Lower lobe of right lung (tissue), 2 donors: ENCODE data around the gene ITGA3. TPM values are rescaled to one million over a fixed set of nuclear protein-coding genes. Genes with fewer than 3 reads are reported as not detected.
A peak's percentile ranks its signal among the peaks of the same experiment; 100 is the strongest.
"Not testable (repeated sequence)": the region's sequence is repeated elsewhere in the genome, so short reads cannot be mapped to it uniquely, and the experiment has no call there.

ENCODE experiments used
- ATAC-seq, 2 donors: fragments of 200-7000 bp; cut with Tn5 transposase; one replicate each; pipeline ENCODE4 v1.9.1; 2020 to 2022; ENCODE audit warnings: mild to moderate bottlenecking in 2 of 2, moderate library complexity in 2 of 2
- DNase-seq: peaks from one replicate; pipeline ENCODE4 v3.0.0-alpha.2; 2020
- H3K27ac ChIP-seq: fragments of 200-600 bp; one replicate; pipeline ENCODE4 v1.8.0; 2022
- H3K27me3 ChIP-seq: fragments of 200-600 bp; one replicate; pipeline ENCODE4 v1.8.0; 2022; ENCODE audit warnings: low read depth
- H3K36me3 ChIP-seq: fragments of 200-600 bp; one replicate; pipeline ENCODE4 v1.8.0; 2022; ENCODE audit warnings: mild to moderate bottlenecking
- H3K4me1 ChIP-seq: fragments of 200-600 bp; one replicate; pipeline ENCODE4 v1.8.0; 2022
- H3K4me3 ChIP-seq: fragments of 200-600 bp; one replicate; pipeline ENCODE4 v1.8.0; 2022; ENCODE audit warnings: mild to moderate bottlenecking
- H3K9me3 ChIP-seq: fragments of 200-600 bp; one replicate; pipeline ENCODE4 v1.8.0; 2022
- CTCF ChIP-seq: fragments of 200-600 bp; IDR thresholded peaks from one replicate; pipeline ENCODE4 v1.8.0; 2022; ENCODE audit warnings: antibody characterized with exemption, mild to moderate bottlenecking
- intact Hi-C: fragments of 100-400 bp; cut with DNase I; formaldehyde crosslinking; loops from one replicate; pipeline ENCODE4 v1.11.0; 2022
- total RNA-seq: library from RNA; stranded (reverse); fragmentation: NEBNext Ultra II Directional; extraction: Animal tissue kit (Norgen Biotek cat#: 25700); gene quantifications from one replicate; pipeline ENCODE4 v1.2.1, GENCODE V29; 2021
- donor health status: DM: no; HTN: yes; CAD: no; lungs with severe emphysema.

Gene ITGA3
- total RNA-seq, 1 donor from 2014 or later, result 162 TPM

DNA sequence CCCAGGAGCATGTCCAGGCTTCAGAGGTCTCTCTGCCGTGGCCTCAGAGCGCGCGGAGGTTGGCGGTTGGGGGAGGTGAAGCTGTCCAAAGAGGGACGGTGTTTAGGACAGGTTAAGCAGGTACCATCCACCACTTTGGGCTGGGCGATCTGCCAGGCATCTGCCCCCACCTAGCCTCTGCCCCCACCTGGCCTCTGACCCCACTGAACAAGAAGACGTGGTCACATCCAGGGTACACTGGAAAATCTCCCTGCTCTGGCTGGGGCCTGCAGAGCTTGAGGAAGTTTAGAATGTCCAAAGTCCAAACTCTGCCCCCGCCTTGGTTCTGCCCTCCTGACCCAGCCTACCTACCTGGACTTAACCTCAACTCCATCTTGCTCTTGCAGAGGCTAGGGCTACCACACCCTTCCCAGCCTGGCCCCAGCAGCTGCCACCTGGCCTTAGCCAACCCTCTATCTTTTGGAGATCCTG, 1.6 kb downstream of the ITGA3 start:
- DNase-seq (no peak), ATAC-seq (no peak)
- Histone ChIP-seq H3K4me1 (peaks cover 84% of the 10 kb centered on the region), H3K9me3 (no peaks in the 10 kb centered on the region), H3K27me3 (no peaks in the 10 kb centered on the region), H3K27ac (peak overlapping the region; percentile 96), H3K36me3 (no peaks in the 10 kb centered on the region), H3K4me3 (peak overlapping the region; percentile 89)
- TF ChIP-seq CTCF, result no peak
- intact Hi-C loops, result no loop called here

DNA sequence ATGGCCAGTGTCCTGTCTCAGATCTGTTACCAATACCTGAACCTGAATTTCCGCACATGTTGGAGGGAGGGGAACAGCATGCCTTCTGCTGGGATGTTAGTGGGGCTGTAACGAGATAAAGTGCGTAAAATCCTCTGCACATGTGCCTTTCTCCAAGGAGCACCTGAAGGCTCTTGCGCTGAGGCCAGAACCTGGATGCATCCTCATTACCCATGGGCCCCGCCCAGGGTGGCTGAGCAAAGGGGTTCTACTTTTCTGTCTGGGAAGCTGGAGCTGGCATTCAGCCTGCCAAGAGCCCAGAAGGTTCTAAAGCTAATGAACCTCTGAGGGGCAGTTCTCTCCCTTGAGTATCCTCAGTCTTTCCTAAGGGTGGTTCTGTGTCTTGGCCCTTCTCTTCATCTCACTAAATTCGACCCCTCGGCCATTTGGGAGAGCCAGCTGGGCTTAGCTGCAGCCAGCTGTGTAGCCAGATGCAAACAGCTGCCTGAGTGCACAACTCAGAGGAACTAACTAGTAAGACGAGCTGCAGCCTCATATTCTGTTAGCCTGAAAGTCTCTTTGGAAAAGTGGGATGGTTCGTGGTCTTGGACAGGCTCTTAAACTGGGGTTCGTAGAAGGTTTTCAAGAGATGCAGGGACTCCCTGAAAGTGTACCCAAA, 2.5 kb downstream of the ITGA3 start:
- no peak for DNase-seq
- H3K36me3 ChIP-seq, result no peaks in the 10 kb centered on the region
- intact Hi-C loops, result no loop called here
- peak overlapping the region; percentile 96 for H3K27ac ChIP-seq
- TF ChIP-seq CTCF, result no peak
- H3K27me3 ChIP-seq, result no peaks in the 10 kb centered on the region
- peak overlapping the region; percentile 89 for H3K4me3 ChIP-seq
- peaks cover 84% of the 10 kb centered on the region for H3K4me1 ChIP-seq
- no peak for ATAC-seq
- no peaks in the 10 kb centered on the region for H3K9me3 ChIP-seq

GRCh38 chr17:50059256-50059655, 3.3 kb downstream of the ITGA3 start:
- H3K27ac ChIP-seq, result peak overlapping the region; percentile 96
- H3K27me3 ChIP-seq, result no peaks in the 10 kb centered on the region
- intact Hi-C loops, result no loop called here
- H3K9me3 ChIP-seq, result no peaks in the 10 kb centered on the region
- H3K36me3 ChIP-seq, result no peaks in the 10 kb centered on the region
- TF ChIP-seq CTCF, result no peak
- no peak for ATAC-seq
- H3K4me3 ChIP-seq, result peak overlapping the region; percentile 89
- H3K4me1 ChIP-seq, result peaks cover 84% of the 10 kb centered on the region
- DNase-seq, result no peak

DNA sequence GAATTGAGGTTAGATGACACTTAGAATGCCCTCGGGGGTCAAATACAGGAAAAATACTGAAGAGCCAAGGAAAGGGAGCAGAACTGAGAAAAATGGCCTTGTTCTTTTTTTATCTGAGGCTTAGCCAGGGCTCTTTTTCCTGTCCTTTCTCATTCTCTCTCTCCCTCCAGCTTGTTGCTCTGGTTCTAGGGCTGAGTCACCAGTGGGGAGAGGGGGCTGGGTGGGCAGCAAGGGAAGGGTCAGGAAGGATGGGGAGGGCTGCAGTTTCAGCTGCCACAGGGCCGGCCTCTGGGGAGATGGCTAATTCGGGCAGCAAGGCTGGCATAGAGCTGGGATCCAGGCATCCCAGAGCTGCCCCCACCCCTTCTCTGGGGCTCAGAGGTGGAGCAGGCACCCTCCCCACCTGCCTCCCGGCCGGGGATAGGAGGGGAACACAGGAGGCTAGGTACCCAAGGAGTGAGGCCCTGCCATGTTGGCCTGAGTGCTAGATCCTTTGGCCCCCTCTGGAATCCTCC, 3.9 kb downstream of the ITGA3 start:
- peak overlapping the region; percentile 89 for H3K4me3 ChIP-seq
- no peaks in the 10 kb centered on the region for H3K9me3 ChIP-seq
- H3K27me3 ChIP-seq, result no peaks in the 10 kb centered on the region
- intact Hi-C loops, result no loop called here
- peak overlapping the region; percentile 96 for H3K27ac ChIP-seq
- ATAC-seq, result no peak
- no peak for TF ChIP-seq CTCF
- no peak for DNase-seq
- peaks cover 84% of the 10 kb centered on the region for H3K4me1 ChIP-seq
- H3K36me3 ChIP-seq, result no peaks in the 10 kb centered on the region

DNA sequence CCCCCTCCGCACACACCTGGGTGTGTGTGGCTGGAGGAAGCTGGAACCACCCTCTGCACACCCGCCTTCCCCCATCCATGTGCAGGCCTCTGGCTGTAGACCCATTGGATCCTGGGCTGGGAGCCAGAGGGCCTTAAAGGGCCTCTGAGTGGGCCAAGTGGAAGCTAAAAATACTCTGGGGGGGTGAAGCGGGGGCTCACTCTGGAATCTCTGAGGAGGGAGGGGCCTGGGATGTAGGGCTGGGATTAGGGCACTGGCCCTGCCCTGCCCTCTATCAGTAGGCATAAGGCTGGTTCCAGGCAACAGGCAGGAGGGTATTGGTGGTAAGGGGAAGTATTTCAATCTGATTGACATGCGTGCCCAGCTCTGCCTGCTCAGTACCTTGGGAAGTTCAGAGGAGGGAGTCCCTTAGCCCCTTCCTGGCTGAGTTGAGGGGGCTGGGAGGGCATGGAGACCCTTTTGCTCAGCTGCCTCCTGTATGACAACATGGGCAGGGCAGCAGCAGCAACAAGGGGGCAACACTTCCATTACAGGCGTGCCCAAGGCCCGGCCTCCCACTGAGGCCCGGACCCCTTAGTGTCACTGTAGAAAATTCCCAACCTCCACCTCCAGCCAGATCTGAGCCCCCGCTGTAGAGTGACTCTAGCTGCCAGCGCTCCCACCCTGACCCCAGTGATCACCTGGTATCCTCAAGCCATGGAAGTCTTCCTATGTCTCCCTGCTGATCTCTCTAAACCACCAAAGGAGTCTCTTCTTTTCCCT, 5.2 kb downstream of the ITGA3 start:
- no peak for TF ChIP-seq CTCF
- H3K27ac ChIP-seq, result peak overlapping the region; percentile 96
- peaks cover 82% of the 10 kb centered on the region for H3K4me1 ChIP-seq
- DNase-seq (peak; percentile 91), ATAC-seq (peak; percentile 74 to 83)
- no peaks in the 10 kb centered on the region for H3K27me3 ChIP-seq
- H3K4me3 ChIP-seq, result peak overlapping the region; percentile 3
- intact Hi-C loops, result no loop called here
- peaks cover 6% of the 10 kb centered on the region for H3K36me3 ChIP-seq
- no peaks in the 10 kb centered on the region for H3K9me3 ChIP-seq

- H3K27me3 ChIP-seq, ATAC-seq, H3K36me3 ChIP-seq, intact Hi-C loops, DNase-seq, H3K9me3 ChIP-seq: not testable (repeated sequence)
- Histone ChIP-seq H3K4me3 (peak overlapping the region; percentile 3), H3K4me1 (peaks cover 82% of the 10 kb centered on the region), H3K27ac (peak overlapping the region; percentile 96)
Measured at GRCh38 chr17:50061713-50062045, 5.8 kb downstream of the ITGA3 start.
